ENCODE data around the gene TTC23L.

- TF ChIP-seq POLR2A (IDR thresholded peaks at IDR 0.05) = no peak
- TF ChIP-seq CTCF (IDR thresholded peaks at IDR 0.05) = peak in 3 of 4 experiments; percentile 8 to 50 (median 39)
- TF ChIP-seq POLR2AphosphoS5 (IDR thresholded peaks at IDR 0.05) = peak; percentile 96
These were observed 76.3 kb downstream of the TTC23L start, which contains the start of the genes BRIX1 and RAD1 for GRCh38 chr5:34915139-34915855.

All from prostate gland (tissue), 2 donors.